GM12875 (cell line): Measurements from ENCODE around the gene PTPRU.

Experiments
- H3K4me3 ChIP-seq: one replicate; pipeline ENCODE4 v1.5.1; 2011; ENCODE audit warnings: low read depth, low read length, control low read depth
- TF ChIP-seq, protein P1 (sequence below): IDR thresholded peaks from 2 replicates; pipeline ENCODE4 v1.5.1; 2011; ENCODE audit warnings: low read depth, mild to moderate bottlenecking, control low read depth, inconsistent platforms, low read length, moderate library complexity, borderline replicate concordance; ENCODE audit not compliant: insufficient read depth

PTPRU gene

DNA sequence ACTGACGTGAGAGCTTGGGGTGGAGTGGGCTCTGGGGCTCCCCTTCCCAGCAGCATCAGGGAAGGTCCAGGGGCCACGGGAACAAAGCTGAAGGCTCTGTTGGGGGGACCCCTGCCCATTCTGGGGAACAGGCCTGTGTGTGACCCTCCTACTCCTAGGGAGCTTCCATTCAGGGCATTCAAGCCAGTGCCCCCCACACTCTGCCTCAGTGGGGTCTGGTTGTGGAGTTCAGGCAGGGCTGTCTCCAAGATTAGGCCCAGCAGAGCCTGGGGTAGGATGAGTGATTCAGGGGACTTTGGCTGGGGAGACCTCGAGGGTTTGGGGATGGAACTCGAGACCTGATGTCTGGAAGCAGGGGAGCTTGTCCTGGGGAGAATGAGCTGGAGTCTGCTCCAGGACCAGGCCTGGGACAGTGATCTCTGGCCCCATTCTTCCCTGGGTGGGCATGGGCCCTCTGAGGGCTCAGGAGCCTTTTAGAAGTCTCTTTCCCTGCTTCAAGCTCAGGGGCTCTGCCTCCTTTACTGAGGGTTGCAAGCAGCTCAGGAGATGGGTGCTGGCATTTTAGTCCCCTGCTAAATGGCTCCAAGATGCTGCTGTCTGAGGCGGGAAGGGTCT is 81.7 kb downstream of the PTPRU start:
- no peak overlapping the region for H3K4me3 ChIP-seq
- TF ChIP-seq, protein P1, sequence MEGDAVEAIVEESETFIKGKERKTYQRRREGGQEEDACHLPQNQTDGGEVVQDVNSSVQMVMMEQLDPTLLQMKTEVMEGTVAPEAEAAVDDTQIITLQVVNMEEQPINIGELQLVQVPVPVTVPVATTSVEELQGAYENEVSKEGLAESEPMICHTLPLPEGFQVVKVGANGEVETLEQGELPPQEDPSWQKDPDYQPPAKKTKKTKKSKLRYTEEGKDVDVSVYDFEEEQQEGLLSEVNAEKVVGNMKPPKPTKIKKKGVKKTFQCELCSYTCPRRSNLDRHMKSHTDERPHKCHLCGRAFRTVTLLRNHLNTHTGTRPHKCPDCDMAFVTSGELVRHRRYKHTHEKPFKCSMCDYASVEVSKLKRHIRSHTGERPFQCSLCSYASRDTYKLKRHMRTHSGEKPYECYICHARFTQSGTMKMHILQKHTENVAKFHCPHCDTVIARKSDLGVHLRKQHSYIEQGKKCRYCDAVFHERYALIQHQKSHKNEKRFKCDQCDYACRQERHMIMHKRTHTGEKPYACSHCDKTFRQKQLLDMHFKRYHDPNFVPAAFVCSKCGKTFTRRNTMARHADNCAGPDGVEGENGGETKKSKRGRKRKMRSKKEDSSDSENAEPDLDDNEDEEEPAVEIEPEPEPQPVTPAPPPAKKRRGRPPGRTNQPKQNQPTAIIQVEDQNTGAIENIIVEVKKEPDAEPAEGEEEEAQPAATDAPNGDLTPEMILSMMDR = no peak

DNA sequence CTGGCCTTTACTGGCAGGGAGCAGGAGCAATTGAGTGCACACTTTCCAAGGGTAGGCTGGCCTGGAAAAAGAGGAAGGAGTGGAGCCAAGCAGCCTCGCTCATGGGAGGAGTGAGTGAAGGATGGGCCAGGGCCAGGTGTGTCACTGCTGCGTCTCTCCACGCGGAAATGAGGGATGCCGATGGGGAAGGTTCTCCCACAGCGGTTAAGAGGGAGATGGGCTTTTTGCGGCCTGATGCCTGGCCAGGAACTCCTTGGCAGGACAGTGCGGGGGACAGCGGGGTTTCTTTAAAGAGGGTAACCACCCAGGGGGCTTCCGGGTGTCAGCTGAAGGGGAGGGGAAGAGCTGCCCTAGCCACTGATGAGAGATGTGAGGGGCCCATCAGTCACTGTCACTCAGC is 82.4 kb downstream of the PTPRU start:
- no peak overlapping the region for H3K4me3 ChIP-seq
- TF ChIP-seq, protein P1 = no peak

DNA sequence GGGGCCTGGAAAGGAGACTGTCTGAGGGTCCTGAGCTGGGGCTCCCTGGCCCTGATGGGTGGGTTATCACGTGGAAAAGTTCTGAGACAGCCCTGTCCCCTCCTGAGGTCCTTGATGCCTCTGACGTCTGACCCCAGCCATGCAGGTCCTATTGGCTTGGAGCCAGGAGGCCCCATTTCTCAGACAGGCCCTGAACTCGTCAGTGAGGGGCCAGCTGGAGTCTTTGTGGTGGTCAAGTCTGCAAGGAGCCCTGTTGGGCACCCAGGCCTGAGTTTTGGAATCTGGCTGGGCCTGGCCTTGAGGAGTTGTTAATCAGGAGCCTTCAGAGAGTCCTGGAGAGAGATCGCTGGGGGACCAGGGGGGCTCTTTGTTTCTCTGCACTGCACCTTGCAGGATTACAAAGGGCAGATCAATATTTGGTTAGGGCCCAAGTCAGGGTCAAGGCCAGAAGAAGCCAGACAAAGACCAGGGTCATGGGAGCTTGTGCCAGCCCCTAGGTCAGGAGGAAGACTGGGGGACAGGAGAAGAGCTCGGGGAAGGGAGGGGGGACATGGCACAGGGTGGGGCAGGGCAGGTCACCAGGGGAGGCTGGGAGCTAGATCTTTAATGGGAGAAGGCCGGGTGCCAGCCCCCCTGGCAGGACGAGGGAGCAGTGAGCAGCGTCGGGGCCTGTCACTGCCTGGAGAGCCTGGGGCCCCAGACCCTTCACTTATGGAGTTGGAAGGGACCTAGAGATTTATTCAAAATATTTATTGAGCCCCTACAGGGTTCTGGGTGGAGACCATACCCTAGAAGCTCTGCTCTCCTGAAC is 83.2 kb downstream of the PTPRU start:
- H3K4me3 ChIP-seq = no peak overlapping the region
- TF ChIP-seq, protein P1 = no peak

DNA sequence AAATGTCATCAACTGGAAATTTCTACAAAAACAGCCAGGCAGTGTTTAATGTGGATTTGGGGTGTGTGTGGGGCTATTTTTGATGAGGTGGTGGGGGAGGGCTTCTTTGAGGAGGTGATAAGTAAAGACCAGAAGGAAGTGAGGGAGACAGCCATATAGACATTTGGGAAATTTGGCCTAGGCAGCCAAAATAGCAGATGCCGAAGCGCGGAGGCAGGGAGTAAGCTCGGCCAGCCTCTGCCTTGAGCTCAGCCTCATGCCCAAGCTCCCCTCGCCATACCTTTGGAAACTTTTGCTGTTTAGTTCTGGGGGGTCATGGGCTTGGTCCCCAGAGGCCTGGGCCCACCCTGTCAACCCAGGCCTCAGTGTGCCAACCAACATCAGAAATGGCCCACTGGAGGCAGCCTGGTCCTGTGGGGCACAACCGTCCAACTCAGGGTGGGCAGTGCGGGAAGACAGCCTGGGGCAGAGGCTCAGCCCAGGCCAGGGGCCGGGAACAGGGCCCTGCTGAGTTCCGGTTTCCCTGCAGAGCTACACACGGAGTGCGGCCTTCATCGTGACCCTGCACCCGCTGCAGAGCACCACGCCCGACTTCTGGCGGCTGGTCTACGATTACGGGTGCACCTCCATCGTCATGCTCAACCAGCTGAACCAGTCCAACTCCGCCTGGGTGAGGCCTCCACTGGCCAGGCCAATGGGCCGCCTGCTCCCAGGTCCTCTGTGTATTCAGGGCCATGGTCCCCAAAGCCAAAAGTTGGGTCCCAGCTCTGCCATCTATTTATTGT is 84.0 kb downstream of the PTPRU start:
- TF ChIP-seq, protein P1 = no peak
- H3K4me3 ChIP-seq = no peak overlapping the region

DNA sequence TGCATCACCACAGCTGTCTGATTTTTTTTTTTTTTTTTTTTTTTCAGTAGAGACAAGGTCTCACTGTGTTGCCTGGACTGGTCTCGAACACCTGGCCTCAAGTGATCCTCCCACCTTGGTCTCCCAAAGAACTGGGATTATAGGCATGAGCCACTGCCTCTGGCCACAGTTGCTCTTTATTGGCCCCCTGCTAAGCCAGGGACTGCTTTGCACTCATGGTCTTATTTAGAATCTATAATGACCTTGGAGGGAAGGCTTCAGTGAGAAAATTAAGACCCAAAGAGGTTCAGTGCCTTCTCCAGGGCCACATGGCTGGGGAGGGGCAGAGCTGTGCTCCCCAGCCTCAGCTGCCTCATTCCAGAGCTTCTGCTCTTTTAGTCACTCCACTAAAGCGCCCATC is 84.9 kb downstream of the PTPRU start:
- no peak overlapping the region for H3K4me3 ChIP-seq
- TF ChIP-seq, protein P1 = no peak

DNA sequence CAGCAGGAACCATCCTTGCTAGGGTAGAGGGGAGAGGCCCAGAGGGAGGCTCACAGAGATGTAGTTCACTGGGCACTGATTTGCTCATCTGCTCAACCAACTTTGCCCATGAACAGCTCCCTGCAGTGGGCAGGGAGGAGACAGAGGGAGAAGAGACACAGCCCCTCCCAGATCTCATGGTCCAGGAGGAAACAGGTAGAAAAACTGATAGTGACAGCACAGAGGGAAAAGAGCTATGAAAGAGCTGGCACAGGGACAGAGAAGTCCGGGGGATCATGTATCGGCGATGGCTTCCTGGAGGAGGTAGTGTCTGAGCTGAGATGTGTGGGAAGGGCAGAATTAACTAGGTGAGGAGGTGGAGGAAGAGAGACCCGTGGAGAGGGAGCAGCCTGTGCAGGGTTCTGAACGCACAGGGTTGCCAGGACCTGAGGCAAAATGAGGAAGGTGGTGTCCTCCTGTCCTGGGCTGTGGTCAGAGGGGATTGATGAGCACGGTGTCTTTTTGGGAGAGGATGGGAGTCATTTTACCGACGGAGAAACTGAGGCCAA is 85.9 kb downstream of the PTPRU start:
- TF ChIP-seq, protein P1 = no peak

More for the DNA sequence above, 85.9 kb downstream of the PTPRU start:
- no peak overlapping the region for H3K4me3 ChIP-seq
